Cerebellar nuclear complex (tissue), 1 donor: Measurements from ENCODE around the gene CHDH.

ENCODE experiments used
- DNase-seq, 2 experiments: peaks; one replicate each; lab custom pipeline; 2025; lab: John Stamatoyannopoulos, UW

Gene CHDH

DNA sequence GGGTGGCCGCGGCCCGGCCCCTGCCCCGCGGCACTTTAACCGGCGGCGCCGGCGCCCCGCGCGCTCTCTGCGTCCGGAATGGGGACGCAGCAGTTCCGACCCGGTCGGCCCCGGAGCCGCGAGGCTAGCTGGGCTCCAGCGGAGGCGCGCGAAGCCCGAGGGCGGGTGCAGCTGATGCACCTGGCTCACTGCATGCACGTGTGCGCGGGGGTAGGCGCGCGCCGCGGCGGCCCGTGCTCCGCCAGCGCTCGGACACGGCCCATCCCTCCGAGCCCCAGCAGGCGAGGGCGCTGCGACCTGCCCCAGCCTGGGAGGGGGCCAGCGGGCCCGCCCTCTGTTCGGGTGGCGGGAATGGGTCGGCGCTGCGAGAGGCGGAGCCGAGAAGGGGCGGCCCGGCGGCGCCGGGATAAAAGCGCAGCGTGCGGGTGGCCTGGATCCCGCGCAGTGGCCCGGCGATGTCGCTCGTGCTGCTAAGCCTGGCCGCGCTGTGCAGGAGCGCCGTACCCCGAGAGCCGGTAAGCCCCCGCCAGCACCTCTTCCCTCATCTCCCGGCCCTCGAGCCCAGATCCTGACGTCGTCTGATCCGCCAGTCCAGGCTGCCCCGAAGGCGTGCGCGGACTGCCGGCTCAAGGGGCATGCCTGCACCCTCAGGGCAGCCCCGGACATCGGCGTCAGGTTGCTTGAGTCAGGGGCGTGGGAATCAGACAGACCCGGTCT is at the start of gene CHDH, which contains the start of gene IL17RB:
Gene CHDH (minus strand): TSS at position 286 of the 717 bp plus-strand sequence. CDS start 22,411 bp downstream, outside the sequence.
Gene IL17RB (plus strand): TSS at position 435 of the 717 bp plus-strand sequence. CDS start 21 bp downstream, at position 456.
- no peak for DNase-seq

GRCh38 chr3:53892286-53892637 is 46.0 kb upstream of the CHDH start:
- no peak for DNase-seq

DNA sequence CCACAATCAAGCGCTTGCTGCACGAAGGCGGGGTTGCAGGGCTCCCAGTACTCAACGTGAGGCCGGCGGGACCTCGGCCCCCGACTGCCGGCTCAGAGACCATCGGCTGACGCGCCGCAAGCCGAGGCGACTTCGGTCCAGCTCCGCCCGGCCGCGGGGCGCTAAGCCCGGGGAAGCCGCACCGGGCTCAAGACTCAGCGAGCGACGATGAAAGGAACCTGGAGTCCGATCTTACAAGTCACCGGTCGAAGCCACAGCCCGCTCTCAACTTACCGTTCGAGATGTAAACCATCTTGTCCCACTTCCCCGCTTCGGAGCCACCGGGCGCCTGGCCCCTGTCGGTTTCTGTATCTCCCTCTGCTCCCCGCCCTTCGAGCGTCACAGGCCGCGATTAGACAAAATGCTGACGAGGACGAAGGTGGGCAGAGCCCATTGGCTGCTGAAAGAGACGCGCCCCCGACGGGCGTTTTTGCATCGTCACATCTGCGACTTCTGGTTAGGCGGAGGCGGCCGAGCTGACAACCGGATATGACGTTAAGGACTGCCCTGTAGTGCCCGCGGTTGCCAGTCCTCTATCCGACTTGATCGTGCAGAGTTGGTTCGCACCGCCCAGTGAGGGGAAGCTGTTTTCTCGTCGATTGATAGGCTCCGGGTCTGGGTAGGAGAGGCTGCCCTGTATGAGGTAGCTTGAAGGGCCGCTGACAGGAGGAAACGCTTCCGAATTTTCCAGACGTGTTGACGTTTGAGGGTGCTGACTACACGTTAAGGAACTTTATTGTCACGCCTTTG is 45.5 kb upstream of the CHDH start, which contains the start of gene SELENOK:
Gene SELENOK (minus strand): TSS at position 363 of the 789 bp plus-strand sequence.
- peak; percentile 97 to 99 for DNase-seq

DNA sequence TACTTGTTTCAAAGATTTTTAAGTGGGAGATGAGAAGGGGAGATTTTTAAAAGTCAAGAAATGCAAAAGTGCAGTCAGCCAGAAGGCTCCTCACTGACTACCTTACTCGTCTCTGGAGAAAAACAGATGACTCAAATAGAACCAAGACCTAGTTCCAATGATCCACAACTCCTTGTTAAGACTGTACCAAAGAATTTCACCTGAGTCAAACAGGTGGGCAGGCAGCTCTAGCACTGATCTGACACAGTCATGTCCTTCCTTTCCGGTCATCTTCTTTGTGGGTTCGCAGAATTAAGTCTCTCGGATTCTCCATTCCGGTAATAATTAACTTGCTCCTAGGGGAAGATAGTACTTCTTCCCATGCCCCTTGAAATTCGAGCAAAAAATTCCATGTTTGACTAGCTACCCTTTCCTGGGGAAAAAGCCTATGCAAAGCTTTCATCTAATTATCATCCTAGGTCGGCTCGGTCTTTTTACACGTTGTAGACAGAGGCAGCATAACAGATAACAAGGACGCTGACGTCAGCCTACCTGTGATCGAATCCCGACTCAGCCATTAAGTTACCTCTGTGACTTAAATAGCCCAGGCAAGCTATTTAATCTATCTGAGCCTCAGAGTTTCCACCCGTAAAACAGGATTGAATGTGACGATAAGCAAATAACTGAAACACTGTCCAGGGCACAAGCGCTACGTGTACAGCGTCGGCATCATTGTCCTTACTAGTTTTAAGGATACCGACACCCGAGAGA is 44.7 kb upstream of the CHDH start:
- no peak for DNase-seq

DNA sequence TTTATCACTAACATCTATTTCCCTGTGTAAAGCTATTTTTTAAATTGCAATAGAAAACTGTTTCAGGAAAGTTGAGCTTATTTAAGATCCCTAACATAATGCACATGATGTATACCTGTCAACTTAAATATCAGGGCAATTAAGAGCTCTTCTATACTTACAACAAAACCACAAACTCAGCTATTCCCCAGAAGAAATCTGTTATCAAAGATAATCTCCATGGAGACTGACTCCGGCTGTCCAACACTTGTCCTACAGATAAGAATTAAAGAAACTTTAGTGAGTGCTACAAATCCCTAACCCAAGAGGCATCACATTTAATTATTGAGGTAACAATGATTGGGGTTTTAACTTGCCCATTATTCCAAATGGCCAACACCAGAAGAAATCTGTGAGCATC is 42.0 kb upstream of the CHDH start:
- DNase-seq: no peak

DNA sequence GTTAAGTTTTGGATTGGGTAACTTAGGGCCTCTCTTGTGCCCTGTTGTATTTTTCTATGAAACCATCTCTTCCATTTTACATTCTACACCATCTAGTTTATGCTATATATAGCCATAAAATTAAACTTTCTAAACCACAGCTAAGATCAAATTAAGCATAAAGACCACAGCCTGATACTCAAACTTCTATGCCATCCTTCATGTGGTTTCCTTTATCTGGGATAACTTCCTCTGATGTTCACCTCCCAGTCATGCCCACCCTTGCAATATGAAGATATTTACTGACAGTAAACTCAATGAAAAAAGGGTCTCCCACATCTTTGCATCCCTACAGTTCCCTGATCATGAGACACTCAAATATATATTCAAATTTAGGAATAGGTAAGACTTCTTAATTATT is 41.2 kb upstream of the CHDH start:
- no peak for DNase-seq

GRCh38 chr3:53885239-53885638 is 39.0 kb upstream of the CHDH start:
- DNase-seq: no peak

- no peak for DNase-seq
Observed at GRCh38 chr3:53884623-53885022, 38.4 kb upstream of the CHDH start.

DNA sequence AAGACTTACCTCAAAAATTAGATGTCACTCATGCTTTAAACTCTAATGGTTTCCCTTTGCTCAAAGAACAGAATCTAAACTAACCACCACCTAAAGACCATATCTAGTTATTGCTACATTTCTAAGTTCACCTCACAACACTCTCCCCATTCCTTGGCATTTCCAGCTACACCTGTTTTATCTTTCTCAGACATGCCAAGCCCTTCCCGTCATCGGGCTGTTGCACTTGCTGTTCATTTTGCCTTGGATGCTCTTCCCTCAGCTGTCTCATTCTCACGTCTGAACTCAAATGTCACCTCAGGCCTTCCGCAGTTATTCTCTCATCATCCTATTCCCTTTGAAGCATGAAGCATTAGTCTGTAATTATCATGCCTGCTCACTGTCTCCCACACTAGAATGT is 36.8 kb upstream of the CHDH start:
- no peak for DNase-seq

GRCh38 chr3:53881691-53882593 is 35.7 kb upstream of the CHDH start, which contains the start of gene ACTR8:
Gene ACTR8 (minus strand): TSS chr3:53882152. CDS start chr3:53882101, 51 bp downstream.
- peak in 1 of 2 experiments; percentile 23 for DNase-seq

DNA sequence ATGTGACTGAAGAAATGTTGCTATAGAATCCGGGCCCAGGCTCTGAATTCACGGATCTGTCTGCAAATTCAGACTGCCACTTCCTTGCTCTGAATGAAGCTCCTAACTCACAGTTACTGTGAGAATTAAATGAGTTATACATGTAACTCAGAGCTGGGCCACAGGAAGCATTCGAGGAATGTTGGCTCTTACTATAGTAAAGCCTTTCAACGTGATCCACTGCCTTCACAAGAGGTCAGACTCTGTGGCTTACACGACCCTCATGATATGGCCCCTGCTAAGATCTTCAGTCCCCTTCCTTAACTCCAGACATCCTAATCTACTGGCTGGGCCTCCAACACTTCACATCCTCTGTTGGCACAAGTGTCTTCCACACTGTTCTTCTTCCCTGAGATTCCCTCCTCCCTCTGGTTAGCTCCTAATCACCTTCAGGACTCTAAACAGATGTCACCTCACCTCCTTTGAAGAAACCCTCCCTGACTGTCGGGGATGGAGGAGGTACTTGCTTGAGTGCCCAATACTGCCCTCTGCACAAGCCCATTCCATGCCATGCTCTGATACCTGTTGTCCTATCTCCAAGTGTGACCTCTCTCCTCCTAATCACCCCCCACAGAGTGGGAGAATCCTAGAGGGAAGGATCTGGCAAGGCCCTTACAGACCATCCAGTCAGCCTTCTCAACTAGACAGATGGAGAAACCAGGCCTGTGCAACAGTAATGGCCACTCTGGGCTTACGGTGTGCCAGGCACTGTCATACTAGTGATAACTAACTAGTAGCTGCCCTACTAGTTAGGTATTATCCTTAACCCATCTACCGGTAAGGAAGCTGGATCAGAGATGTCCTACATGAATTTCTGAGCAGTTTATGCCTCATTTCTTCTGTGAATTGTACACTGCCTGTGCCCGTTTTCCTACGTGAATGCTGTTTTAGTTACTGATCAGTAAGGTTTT is 34.5 kb upstream of the CHDH start:
- no peak for DNase-seq

DNA sequence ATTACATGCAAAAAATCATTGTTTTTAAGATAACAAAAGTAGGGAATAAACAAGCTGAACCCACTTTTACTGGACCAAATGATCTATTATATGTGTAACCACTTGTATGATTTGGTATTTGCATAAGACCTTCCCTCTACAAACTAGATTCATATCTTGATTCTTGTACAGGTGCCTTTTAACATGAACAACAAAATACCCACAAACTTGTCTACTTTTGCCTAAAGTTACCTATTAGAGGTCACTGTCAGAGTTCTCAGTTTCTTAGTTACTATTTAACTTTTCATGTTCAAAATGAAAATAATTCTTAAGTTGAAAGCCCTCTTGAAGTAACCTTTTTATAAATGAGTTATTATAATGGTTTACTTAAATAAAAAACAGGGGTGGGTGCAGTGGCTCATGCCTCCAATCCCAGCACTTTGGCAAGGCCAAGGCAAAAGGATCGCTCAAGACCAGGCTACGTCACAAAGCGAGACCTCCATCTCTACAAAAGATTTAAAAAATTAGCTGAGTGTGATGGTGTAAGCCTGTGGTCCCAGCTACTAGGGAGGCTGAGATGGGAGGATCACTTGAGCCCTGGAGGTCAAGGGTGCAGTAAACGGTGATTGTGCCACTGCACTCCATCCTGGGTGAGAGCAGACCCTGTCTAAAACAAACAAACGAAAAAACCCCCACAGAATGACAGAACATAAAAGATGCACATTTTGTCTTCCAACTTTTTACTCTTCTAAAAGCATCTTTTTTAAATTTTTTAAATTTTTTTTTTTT is 19.7 kb upstream of the CHDH start:
- no peak for DNase-seq

- no peak for DNase-seq
Observed at GRCh38 chr3:53863145-53863544, 16.9 kb upstream of the CHDH start.

DNA sequence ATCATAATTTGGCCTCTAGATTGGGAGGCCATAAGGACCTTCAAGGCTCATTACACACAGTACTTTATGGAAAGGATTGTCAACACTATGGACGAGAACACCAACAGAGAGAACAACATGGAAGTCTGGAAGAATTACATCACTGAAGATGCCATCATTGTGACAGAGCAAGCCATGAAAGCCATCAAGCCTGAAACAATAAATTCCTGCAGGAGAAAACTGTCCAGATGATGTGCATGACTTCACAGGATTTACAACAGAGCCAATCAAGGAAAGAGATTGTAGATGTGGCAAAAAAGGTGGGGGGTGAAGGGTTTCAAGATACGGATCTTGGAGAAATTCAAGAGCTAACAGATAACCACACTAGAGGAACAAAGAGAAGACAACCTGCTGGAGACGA is 16.0 kb upstream of the CHDH start:
- DNase-seq: no peak

GRCh38 chr3:53860196-53860595 is 14.0 kb upstream of the CHDH start:
- no peak for DNase-seq

DNA sequence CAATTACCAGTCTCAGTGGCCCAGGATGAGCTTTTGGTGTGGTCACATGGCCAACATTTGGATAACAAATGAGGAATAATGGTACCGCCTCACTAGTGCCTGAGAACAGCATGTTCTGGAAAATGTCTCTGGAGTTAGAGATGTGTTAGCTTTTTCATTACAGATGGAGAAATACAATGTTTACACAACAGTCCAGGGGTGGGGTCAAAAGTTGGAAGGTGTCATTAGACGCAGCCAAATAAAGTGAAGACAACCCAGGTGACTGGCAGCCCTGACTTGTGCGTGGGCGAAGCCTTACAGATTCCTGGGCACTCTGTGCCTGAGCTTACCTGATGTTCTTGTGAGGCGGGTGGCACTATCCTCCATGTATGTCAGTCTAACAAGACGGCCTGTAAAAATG is 13.0 kb upstream of the CHDH start:
- no peak for DNase-seq

GRCh38 chr3:53858096-53858741 is 12.0 kb upstream of the CHDH start:
- no peak for DNase-seq

GRCh38 chr3:53856964-53857363 is 10.7 kb upstream of the CHDH start:
- DNase-seq: no peak

GRCh38 chr3:53850895-53851294 is 4.7 kb upstream of the CHDH start:
- no peak for DNase-seq
